Keratinocyte (primary cell): ENCODE measurements around the gene ARHGEF3.
"Not testable (repeated sequence)": the region's sequence is repeated elsewhere in the genome, so short reads cannot be mapped to it uniquely, and the experiment has no call there.

Source experiments
- CTCF ChIP-seq, 3 experiments: IDR thresholded peaks in 1 of 3; conservative IDR thresholded peaks in 1 of 3; optimal IDR thresholded peaks in 1 of 3; 2 replicates in 2 of 3; 3 replicates in 1 of 3; pipeline versions ENCODE3 to v1.5.1; 2011; ENCODE audit warnings: low read length in 3 of 3, mild to moderate bottlenecking in 3 of 3, moderate library complexity in 2 of 3, control low read depth in 1 of 3, inconsistent platforms in 1 of 3; ENCODE audit not compliant: insufficient read depth in 2 of 3; ENCODE audit errors: extremely low read depth in 1 of 3
- EZH2 ChIP-seq: IDR thresholded peaks from one replicate; pipeline ENCODE4 v1.6.1; 2012; ENCODE audit warnings: inconsistent platforms, mild to moderate bottlenecking, low read length, moderate library complexity

GRCh38 chr3:56692001-56692365, 109.8 kb downstream of the ARHGEF3 start:
- not testable (repeated sequence) for TF ChIP-seq CTCF (optimal IDR thresholded peaks at IDR 0.05 in 1 of 3, IDR thresholded peaks at IDR 0.05 in 1 of 3, conservative IDR thresholded peaks at IDR 0.05 in 1 of 3; ENCODE audit: extremely low read depth in 1 of 3, insufficient read depth in 2 of 3, low read length in 3 of 3); EZH2
